ENCODE measurements around the gene PANK4.

PANK4 gene

GRCh38 chr1:2494323-2494693, 32.1 kb downstream of the PANK4 start:
- DNase-seq = no peak

GRCh38 chr1:2493691-2494322, 32.6 kb downstream of the PANK4 start:
- no peak for DNase-seq

DNA sequence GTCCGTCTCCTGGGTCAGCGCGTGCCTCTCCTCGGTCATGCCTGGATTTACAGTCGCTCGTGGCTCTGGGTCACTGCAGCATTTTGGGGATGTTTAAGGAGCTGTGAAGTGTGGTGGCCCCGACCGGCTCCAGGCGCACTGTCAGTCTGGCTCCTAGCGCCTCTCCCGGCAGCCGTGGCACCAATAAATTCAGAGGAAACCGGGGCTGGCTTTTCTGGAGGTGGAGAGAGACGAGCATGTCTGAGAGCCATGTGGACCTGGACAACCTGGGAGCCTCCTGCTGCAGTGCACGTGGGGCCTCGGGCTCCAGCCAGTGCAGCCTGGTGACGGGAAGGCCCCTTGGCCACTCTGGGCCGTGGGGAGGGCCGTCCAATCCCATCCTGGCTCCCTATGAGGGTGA, 33.2 kb downstream of the PANK4 start:
- DNase-seq = no peak

GRCh38 chr1:2492091-2492490, 34.3 kb downstream of the PANK4 start:
- DNase-seq = no peak

DNA sequence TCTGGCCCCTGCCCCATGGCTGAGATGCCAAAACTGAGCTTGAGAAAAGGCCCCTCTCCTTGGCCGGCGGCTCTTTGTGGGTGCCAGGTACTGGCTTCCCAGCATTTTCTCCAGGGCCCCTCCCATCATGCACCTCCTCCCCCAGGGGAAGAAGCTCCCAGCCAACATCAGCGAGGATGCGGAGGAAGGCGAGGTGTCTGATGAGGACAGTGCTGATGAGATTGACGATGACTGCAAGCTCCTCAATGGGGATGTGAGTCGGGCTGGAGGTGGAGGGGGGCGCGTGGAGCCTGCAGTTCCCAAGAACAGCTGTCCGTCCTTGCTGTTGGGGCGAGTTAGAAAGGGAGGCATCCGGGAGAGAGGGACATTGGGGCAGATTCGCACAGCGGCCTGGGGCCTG, 36.8 kb downstream of the PANK4 start:
- DNase-seq = no peak

DNA sequence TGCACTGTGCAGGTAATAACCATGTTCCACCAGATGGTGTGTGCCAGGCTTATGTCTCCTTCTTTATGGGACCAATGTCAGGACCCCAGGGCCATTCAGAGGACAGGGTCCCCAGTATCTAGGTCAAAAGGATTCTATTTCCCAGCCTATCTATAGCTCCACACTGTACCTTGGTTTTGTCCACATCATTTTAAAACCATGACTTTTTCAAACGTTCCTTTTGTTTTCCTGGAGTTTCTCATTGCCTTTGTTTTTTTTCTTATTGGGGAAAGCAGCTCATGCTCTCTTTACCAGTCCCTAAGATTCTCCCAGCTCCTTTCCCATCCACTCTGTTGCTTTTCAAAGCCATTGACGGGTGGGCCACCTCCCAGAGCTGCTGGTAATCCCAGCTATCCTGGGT, 37.7 kb downstream of the PANK4 start:
- no peak for DNase-seq

DNA sequence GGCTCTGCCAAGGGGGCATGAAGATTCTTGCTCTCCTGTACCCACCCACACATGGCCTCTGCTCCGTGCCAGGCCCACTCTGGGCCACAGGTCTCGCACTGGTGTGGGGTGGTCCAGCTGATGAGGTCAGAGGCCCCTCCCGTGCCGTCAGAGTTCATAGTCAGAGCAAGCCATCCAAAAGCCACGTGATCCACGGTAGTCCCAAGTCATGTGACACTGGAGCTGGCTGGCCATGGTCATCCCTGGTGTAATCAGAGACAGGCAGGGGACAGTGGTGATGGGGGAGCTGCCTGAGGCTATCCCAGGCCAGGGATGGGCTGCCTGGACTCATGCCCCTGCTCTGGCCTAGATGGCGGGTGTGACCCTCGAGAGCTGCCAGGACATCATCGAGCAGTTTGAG, 39.8 kb downstream of the PANK4 start:
- DNase-seq = no peak

- no peak for DNase-seq
These were observed 40.4 kb downstream of the PANK4 start for GRCh38 chr1:2486041-2486440.

GRCh38 chr1:2483970-2484369, 42.4 kb downstream of the PANK4 start:
- DNase-seq = no peak

DNA sequence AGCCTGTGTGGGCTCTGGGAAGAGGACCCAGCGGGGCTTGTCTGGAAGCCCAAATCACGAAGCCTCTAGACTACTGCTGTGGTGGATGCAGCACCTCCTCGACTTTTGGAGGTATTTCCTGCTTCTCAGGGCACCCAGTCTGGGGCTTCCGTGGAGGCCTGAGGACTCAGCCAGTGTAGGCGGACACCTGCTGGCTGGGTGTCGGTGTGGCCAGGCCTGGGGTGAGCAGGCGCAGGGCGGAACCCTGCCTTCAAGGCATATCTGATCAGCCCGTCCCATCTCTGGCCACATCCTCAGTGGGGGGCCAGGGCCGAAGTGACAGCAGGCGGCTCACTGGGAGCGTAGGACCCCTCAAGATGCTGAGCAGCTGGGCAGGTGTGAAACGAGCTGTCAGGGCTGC, 43.4 kb downstream of the PANK4 start:
- no peak for DNase-seq

DNA sequence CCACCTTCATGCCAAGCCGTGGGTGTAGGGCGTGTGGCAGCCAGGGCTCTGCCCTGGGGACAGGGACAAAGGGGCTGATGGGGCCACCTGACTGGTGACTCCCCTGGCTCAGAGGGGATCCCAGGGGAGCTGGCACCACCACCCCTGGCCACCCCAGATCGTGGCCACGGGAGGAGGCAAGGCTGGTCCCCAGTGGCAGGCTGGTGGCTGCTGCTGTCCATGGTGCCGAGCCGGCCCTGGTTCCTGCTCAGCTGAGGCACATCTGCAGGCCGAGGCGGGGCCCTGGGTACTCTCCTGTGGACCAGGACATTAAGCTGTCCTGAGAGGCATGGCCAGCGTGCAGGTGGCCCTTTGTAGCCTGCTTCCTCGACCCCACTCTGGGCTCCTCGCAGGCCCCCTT, 43.8 kb downstream of the PANK4 start:
- DNase-seq = no peak

- no peak for DNase-seq
These were observed 44.5 kb downstream of the PANK4 start for GRCh38 chr1:2481885-2482284.

GRCh38 chr1:2480986-2481364, 45.4 kb downstream of the PANK4 start:
- DNase-seq = no peak

DNA sequence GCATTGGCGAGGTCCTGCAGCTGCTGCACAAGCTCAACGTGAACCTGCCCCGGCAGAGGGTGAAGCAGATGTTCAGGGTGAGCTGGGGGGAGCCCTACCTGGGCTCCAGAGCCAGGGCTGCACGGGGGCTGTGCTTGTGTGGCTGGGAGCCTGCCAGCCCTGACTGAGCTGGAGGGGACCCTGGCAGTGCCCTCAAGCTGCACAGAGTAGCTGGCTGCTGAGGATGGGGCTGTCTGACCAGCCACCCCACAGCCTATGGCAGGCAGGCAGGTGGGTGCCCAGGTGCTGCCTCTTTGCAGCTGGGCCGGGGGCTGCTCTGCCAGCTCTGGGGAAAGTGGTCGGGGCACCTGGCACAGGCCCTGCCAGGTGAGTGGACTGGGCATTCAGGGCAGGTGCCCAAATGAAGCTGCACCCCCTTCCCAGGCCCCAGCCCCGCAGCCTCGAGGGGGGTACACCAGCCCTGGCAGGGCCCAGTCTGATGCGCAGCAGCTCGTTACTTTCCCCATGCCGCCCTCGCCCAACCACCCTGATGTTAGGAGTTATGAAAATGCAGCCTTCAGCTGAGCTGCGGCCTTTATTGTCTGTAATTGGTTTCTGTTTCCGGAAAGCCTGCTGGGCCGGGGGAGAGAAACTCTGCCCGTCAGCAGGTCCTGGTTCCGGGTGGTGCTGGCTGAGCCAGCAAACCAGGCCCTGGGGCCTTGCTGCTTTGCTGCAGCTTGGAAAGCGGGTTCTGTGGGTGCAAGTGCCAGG, 46.0 kb downstream of the PANK4 start:
- no peak for DNase-seq

DNA sequence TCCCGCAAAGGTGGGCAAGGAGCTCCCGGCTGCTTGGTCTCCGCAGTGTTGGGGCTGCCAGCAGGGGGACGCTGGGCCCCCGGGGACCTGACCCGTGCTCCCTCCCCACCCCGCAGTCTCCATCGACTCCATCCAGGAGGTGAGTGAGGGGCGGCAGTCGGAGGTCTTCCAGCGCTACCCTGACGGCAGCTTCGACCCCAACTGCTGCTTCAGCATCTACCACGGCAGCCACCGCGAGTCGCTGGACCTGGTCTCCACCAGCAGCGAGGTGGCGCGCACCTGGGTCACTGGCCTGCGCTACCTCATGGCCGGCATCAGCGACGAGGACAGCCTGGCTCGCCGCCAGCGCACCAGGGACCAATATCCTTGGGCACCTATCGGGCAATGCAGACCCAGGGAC, 46.8 kb downstream of the PANK4 start:
- no peak for DNase-seq

GRCh38 chr1:2479186-2479585, 47.2 kb downstream of the PANK4 start:
- DNase-seq = no peak

DNA sequence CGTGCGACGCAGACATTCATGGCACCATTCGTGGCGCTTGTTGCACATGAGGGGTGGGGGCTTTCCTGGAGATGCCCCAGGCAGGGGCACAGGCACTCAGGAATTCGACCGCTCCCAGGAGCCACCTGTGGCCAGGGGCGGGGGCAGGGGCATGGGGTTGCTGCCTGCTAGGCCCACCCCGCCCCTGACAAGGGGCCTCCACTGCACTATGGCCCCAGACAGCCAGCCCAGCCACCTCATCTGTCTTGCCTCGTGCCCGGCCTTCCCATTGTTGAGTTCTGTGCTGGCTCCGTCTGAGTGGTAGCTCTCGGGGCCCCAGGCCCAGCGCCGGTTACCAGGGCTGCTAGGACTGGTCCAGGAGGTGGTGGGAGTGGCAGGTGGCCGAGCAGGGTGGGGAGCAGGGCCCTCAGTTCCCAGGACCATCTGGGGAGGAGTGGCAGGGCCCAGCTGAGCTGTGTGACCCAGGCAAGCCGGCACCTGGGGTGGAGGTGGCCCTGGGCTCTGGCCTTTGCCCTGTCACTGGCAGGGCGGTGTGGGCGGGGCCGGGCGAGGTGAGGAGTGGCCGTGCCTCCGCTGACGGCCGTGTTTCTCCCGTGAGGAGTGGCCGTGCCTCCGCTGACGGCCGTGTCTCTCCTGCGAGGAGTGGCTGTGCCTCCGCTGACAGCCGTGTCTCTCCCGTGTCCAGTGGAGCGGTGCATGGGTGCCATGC, 48.5 kb downstream of the PANK4 start:
- no peak for DNase-seq

- DNase-seq = no peak
These were observed 49.1 kb downstream of the PANK4 start for GRCh38 chr1:2477309-2477708.

- DNase-seq = no peak
These were observed 50.1 kb downstream of the PANK4 start, which contains the start of gene PLCH2 for GRCh38 chr1:2476061-2476999. Gene PLCH2, plus strand, starts transcription at chr1:2476289. Its CDS starts 300 bp downstream, at chr1:2476589.

DNA sequence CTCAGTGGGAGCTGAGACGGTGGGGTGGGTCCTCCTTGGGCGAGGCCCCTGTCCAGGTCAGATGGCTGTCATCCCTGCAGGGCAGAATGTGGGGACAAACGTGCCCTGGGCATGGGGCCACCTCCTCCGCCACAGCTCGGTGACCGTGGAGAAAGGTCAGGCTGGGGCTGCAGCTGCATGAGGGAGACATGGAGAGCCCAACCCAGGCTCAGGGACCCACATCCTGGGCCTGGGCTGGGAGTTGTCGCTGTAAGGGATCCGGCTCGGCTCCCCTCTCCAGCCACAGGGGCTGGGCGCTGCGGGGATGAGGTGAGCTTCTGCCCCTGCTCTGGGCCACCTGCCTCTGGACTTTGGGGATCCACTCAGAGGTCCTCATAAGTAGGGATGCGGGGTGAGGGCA, 50.8 kb downstream of the PANK4 start:
- DNase-seq = no peak

- no peak for DNase-seq
These were observed 51.4 kb downstream of the PANK4 start for GRCh38 chr1:2474933-2475371.

- no peak for DNase-seq
These were observed 52.1 kb downstream of the PANK4 start for GRCh38 chr1:2474104-2474844.
